ENCODE measurements around the gene KDM3A.

DNA sequence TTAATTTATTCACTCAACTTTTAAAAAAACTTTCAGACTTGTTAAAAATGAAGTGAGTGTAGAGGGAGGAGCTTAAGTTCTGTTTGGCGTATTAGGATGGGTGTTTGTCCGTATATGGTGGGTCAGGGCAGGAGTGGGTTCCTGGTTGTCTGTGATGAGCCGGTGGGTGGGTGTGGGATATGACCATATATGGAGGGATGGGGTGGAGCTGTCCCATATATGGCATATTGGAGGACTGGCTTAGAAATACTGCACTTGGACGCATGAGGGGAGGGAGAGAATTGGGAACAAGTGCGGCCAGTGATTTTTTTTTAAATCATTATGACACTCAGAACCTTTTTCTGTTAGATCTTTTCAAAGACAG lies 1.5 kb downstream of the KDM3A start:
- TF ChIP-seq ZNF384 (IDR thresholded peaks at IDR 0.05) (no peak), SP1 (IDR thresholded peaks at IDR 0.05) (no peak), SUZ12 (IDR thresholded peaks at IDR 0.05) (no peak), ELF4 (IDR thresholded peaks at IDR 0.05) (no peak), LEF1 (IDR thresholded peaks at IDR 0.05; ENCODE audit: borderline replicate concordance) (no peak), FOXM1 (IDR thresholded peaks at IDR 0.05; ENCODE audit: borderline replicate concordance) (no peak), L3MBTL2 (conservative IDR thresholded peaks at IDR 0.05) (no peak), FOXA1 (IDR thresholded peaks at IDR 0.05) (no peak)

All from HEK293T (cell line).